NT2/D1 (cell line): Measurements from ENCODE around the gene BPIFB4.

Experiments
- DNase-seq: peaks from one replicate; pipeline ENCODE4 v3.0.0-alpha.2; 2011; ENCODE audit warnings: low read depth, low spot score
- H3K27me3 ChIP-seq: 2 replicates; pipeline ENCODE4 v1.6.0; 2011; ENCODE audit warnings: mild to moderate bottlenecking; ENCODE audit not compliant: insufficient read length, insufficient read depth
- H3K36me3 ChIP-seq: 2 replicates; pipeline ENCODE4 v1.6.1; 2011; ENCODE audit warnings: mild to moderate bottlenecking, low read length, mixed read lengths; ENCODE audit not compliant: insufficient read depth, insufficient read length
- H3K4me1 ChIP-seq: 2 replicates; pipeline ENCODE4 v1.5.1; 2011; ENCODE audit not compliant: insufficient read depth, insufficient read length
- H3K4me3 ChIP-seq: 2 replicates; pipeline ENCODE4 v1.5.1; 2011; ENCODE audit warnings: low read depth; ENCODE audit not compliant: insufficient read length
- H3K9ac ChIP-seq: 2 replicates; pipeline ENCODE4 v1.6.0; 2011; ENCODE audit warnings: low read depth; ENCODE audit not compliant: insufficient read length
- H3K9me3 ChIP-seq: 2 replicates; pipeline ENCODE4 v1.5.1; 2011; ENCODE audit warnings: mild to moderate bottlenecking, low read length; ENCODE audit not compliant: insufficient read depth
- SUZ12 ChIP-seq: IDR thresholded peaks from 2 replicates; pipeline ENCODE4 v1.6.1; 2011; ENCODE audit not compliant: insufficient read length, insufficient read depth; ENCODE audit errors: extremely low read depth
- YY1 ChIP-seq: IDR thresholded peaks from 2 replicates; pipeline ENCODE4 v1.6.1; 2011; ENCODE audit not compliant: insufficient read length, insufficient read depth
- ZNF274 ChIP-seq: IDR thresholded peaks from 2 replicates; pipeline ENCODE4 v1.6.1; 2011; ENCODE audit warnings: mild to moderate bottlenecking, low read depth, low read length

Gene BPIFB4

GRCh38 chr20:33079259-33079658, at the start of gene BPIFB4:
Gene BPIFB4 (plus strand): TSS chr20:33079643. CDS start chr20:33081527, 1,884 bp downstream.
- TF ChIP-seq YY1 (no peak), SUZ12 (no peak), ZNF274 (no peak)
- no peak for DNase-seq
- Histone ChIP-seq H3K4me3 (no peak within 1 kb of the TSS), H3K4me1 (peaks cover 7% of the 10 kb centered on the region), H3K9ac (no peak within 1 kb of the TSS), H3K27me3 (no peaks in the 10 kb centered on the region), H3K9me3 (no peaks in the 10 kb centered on the region), H3K36me3 (no peaks in the 10 kb centered on the region)

DNA sequence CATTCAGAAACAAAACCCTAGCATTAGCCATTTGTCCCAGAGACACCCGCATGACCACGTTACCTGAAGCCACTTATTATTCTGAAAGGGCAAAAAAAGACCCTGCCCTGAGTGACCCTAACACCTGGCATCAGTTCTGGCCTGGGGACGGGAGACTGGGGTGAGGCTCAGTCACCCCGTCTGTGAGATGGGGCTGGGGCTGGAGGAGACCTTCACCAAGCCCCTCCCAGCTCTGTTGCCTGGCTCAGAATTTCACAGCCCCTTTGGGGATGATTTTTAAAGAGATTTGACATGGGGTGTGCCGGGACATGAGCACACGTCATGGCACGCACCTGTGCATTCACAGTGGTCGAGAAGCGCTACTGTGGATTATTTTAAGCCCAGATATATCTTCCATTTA, 49.4 kb upstream of the BPIFB4 start:
- no peak for DNase-seq
- Histone ChIP-seq H3K9me3 (no peaks in the 10 kb centered on the region), H3K36me3 (no peaks in the 10 kb centered on the region), H3K27me3 (no peaks in the 10 kb centered on the region), H3K4me3 (no peak overlapping the region), H3K9ac (no peak overlapping the region), H3K4me1 (peaks cover 2% of the 10 kb centered on the region)
- no peak for TF ChIP-seq SUZ12
- TF ChIP-seq YY1 = no peak
- no peak for TF ChIP-seq ZNF274

DNA sequence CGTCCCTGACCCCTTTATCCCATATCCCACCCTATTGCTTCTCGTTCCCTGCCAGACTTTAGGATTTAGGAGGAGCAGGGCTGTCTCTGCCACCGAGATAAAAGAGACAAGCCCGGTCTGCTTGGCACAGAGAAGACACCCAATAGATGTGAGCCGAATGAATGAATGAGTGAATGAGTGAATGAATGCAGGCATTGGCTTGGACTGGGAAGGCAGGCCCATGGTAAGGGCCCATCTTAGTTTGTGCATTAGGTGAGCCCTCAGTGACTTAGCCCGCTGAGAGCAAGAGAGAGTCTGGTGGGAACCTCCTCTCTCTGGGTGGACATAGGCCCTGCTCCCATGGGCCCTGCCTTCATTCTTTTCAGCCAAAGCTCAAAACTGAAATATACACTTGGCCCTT, 48.9 kb upstream of the BPIFB4 start:
- TF ChIP-seq ZNF274 = no peak
- no peaks in the 10 kb centered on the region for H3K9me3 ChIP-seq
- DNase-seq = no peak
- no peak overlapping the region for H3K4me3 ChIP-seq
- no peaks in the 10 kb centered on the region for H3K27me3 ChIP-seq
- no peak overlapping the region for H3K9ac ChIP-seq
- H3K36me3 ChIP-seq = no peaks in the 10 kb centered on the region
- H3K4me1 ChIP-seq = peaks cover 2% of the 10 kb centered on the region

- Histone ChIP-seq H3K9me3 (no peaks in the 10 kb centered on the region), H3K36me3 (no peaks in the 10 kb centered on the region), H3K4me1 (peaks cover 2% of the 10 kb centered on the region), H3K9ac (no peak within 1 kb of the TSS), H3K4me3 (no peak within 1 kb of the TSS), H3K27me3 (no peaks in the 10 kb centered on the region)
- no peak for TF ChIP-seq ZNF274
- no peak for TF ChIP-seq YY1
- TF ChIP-seq SUZ12 = no peak
- no peak for DNase-seq
These were observed 47.9 kb upstream of the BPIFB4 start, which contains the start of gene BPIFB6 for GRCh38 chr20:33031531-33031930. Gene BPIFB6 (plus strand): TSS chr20:33031648. CDS start chr20:33031648, 0 bp downstream.

DNA sequence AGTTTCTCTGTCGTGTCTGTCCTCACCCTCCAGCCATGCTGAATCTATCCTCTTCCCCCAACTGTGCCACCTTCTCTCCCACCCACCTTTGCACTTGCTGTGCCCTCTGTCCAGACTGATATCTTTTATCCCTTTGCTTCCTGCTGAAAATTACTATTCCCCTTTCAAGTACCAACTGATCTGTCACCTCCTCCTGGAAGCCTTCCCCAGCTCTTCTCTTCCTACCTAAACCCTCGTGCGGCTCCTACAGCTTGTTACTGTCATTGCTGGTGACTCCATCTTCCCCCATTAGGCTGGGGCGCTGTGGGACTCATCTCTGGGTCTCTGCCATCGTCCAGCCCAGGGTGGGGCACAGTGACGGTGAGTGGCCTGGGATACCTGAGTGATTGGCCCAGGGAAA, 46.9 kb upstream of the BPIFB4 start:
- no peak for TF ChIP-seq SUZ12
- TF ChIP-seq YY1 = no peak
- no peak for TF ChIP-seq ZNF274
- no peak for DNase-seq
- H3K4me3 ChIP-seq = no peak overlapping the region
- H3K36me3 ChIP-seq = no peaks in the 10 kb centered on the region
- H3K27me3 ChIP-seq = no peaks in the 10 kb centered on the region
- no peaks in the 10 kb centered on the region for H3K9me3 ChIP-seq
- H3K4me1 ChIP-seq = peaks cover 2% of the 10 kb centered on the region
- no peak overlapping the region for H3K9ac ChIP-seq

DNA sequence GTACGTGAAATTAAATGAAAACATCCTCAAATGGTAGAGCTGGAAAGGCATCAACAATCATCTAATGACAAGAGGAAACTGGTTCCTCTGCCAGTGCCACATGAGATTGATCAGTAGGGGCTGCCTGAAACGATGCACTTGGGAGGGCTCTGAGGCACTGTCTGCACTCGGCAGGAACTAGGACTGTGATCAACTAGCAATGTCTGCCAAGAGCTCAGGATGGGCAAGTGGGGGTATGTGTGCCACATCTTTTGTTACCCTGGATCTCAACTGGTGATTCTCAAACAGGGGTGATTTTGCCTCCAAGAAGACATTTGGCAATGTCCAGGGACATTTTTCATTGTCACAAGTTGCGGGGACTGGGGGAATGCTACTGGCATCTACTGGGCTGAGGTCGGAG, 46.1 kb upstream of the BPIFB4 start:
- Histone ChIP-seq H3K9me3 (no peaks in the 10 kb centered on the region), H3K36me3 (no peaks in the 10 kb centered on the region), H3K4me1 (peaks cover 2% of the 10 kb centered on the region), H3K9ac (no peak overlapping the region), H3K4me3 (no peak overlapping the region), H3K27me3 (no peaks in the 10 kb centered on the region)
- TF ChIP-seq YY1 (no peak), ZNF274 (no peak), SUZ12 (no peak)
- no peak for DNase-seq

- Histone ChIP-seq H3K27me3 (no peaks in the 10 kb centered on the region), H3K9ac (no peak overlapping the region), H3K4me3 (no peak overlapping the region), H3K4me1 (peaks cover 2% of the 10 kb centered on the region), H3K36me3 (no peaks in the 10 kb centered on the region), H3K9me3 (no peaks in the 10 kb centered on the region)
- TF ChIP-seq SUZ12 (no peak), YY1 (no peak), ZNF274 (no peak)
- DNase-seq = no peak
These were observed 45.3 kb upstream of the BPIFB4 start for GRCh38 chr20:33034115-33034514.

- TF ChIP-seq SUZ12 (no peak), YY1 (no peak), ZNF274 (no peak)
- H3K4me1 ChIP-seq = peaks cover 2% of the 10 kb centered on the region
- no peaks in the 10 kb centered on the region for H3K36me3 ChIP-seq
- no peaks in the 10 kb centered on the region for H3K9me3 ChIP-seq
- no peaks in the 10 kb centered on the region for H3K27me3 ChIP-seq
- no peak overlapping the region for H3K9ac ChIP-seq
- no peak overlapping the region for H3K4me3 ChIP-seq
- no peak for DNase-seq
These were observed 44.4 kb upstream of the BPIFB4 start for GRCh38 chr20:33034901-33035492.
